K562 (cell line): Measurements from ENCODE around the gene RNASE8. TPM values are rescaled to one million over a fixed set of nuclear protein-coding genes. Genes with fewer than 3 reads are reported as not detected.

Source experiments
- ATAC-seq: fragments of 200-7000 bp; cut with Tn5 transposase; 3 replicates; pipeline ENCODE4 v1.9.1; 2020; ENCODE audit warnings: moderate library complexity
- BruUV-seq: library from RNA; stranded (reverse); fragments of 400-500 nt; replicated peaks from 2 replicates; lab custom pipeline; 2021; lab: Mats Ljungman, UMichigan
- CTCF ChIA-PET: fragments of 300-600 bp; formaldehyde crosslinking; extraction: SDS; loops from one replicate; lab custom pipeline; 2021; ENCODE audit warnings: low intra/inter-chr PET ratio; lab: Yijun Ruan, JAX
- POLR2A ChIA-PET: fragments of 300-600, 350-650 bp; sonication (Branson Sonifier 250); formaldehyde crosslinking; extraction: SDS; loops from one replicate; lab custom pipeline; 2021; ENCODE audit warnings: antibody characterized with exemption, inconsistent platforms; lab: Yijun Ruan, JAX
- DNase-seq, 4 experiments: peaks; one replicate each; pipeline versions ENCODE4 v3.0.0 to v3.0.0-alpha.2; 2011 to 2018; ENCODE audit warnings: low spot score in 3 of 4, mixed read lengths in 3 of 4; ENCODE audit errors: extremely low read depth in 1 of 4
- FAIRE-seq: peaks from 2 replicates; lab custom pipeline; 2011; peaks lifted over from hg19 to GRCh38; lab: Jason Lieb, UNC
- H2AFZ ChIP-seq: 2 replicates; pipeline ENCODE4 v1.6.0; 2011; ENCODE audit warnings: low read depth, low read length, control low read depth, inconsistent platforms
- H3K27ac ChIP-seq: fragments of 200-600 bp; 3 replicates; pipeline ENCODE4 v1.8.0; 2011; ENCODE audit warnings: low read depth, mild to moderate bottlenecking, control low read depth, inconsistent platforms, low read length, moderate library complexity, mixed read lengths; ENCODE audit errors: extremely low read depth
- H3K27me3 ChIP-seq, 2 experiments: fragments of 300-600 bp in 1 of 2; 2 replicates in 1 of 2; 3 replicates in 1 of 2; pipeline versions ENCODE4 v1.6.0 to v1.8.0; 2011; ENCODE audit warnings: inconsistent platforms in 2 of 2, low read length in 2 of 2, mild to moderate bottlenecking in 1 of 2, mixed read lengths in 1 of 2, moderate library complexity in 1 of 2; ENCODE audit not compliant: control insufficient read depth in 2 of 2, insufficient read depth in 2 of 2
- H3K36me3 ChIP-seq: fragments of 300-600 bp; 3 replicates; pipeline ENCODE4 v1.8.0; 2011; ENCODE audit warnings: mild to moderate bottlenecking, low read length, inconsistent platforms; ENCODE audit not compliant: control insufficient read depth, insufficient read depth
- H3K4me1 ChIP-seq, 2 experiments: fragments of 200-600 bp in 1 of 2; replicated peaks in 1 of 2; 2 replicates in 1 of 2; 3 replicates in 1 of 2; pipeline versions ENCODE4 v1.5.1 to v1.8.0; 2011; ENCODE audit warnings: inconsistent platforms in 2 of 2, low read length in 2 of 2, mild to moderate bottlenecking in 1 of 2, mixed read lengths in 1 of 2, moderate library complexity in 1 of 2; ENCODE audit not compliant: control insufficient read depth in 2 of 2, insufficient read depth in 2 of 2
- H3K4me2 ChIP-seq: 2 replicates; pipeline ENCODE4 v1.6.1; 2011; ENCODE audit warnings: low read length, control low read depth, inconsistent platforms, mixed read lengths; ENCODE audit not compliant: insufficient read depth
- H3K4me3 ChIP-seq: fragments of 200-600 bp; sonication (generic), shearing (Covaris generic); 2 replicates; pipeline ENCODE4 v1.5.1; 2016; ENCODE audit warnings: control low read depth, inconsistent platforms
- H3K79me2 ChIP-seq: fragments of 200-600 bp; 3 replicates; pipeline ENCODE4 v1.8.0; 2011; ENCODE audit warnings: low read length, inconsistent platforms; ENCODE audit not compliant: control insufficient read depth, insufficient read depth
- H3K9ac ChIP-seq, 2 experiments: 2 replicates each; pipeline versions ENCODE4 v1.6.0 to v1.6.1; 2011; ENCODE audit warnings: low read depth in 2 of 2, low read length in 2 of 2, control low read depth in 1 of 2, inconsistent platforms in 1 of 2, mild to moderate bottlenecking in 1 of 2, mixed read lengths in 1 of 2; ENCODE audit not compliant: insufficient read depth in 1 of 2
- H3K9me1 ChIP-seq: one replicate; pipeline ENCODE4 v1.6.0; 2011; ENCODE audit warnings: inconsistent platforms, mild to moderate bottlenecking, low read length, moderate library complexity; ENCODE audit not compliant: control insufficient read depth, insufficient read depth
- H3K9me3 ChIP-seq: replicated peaks from 2 replicates; pipeline ENCODE4 v1.5.1; 2011; ENCODE audit warnings: low read depth, low read length, inconsistent platforms; ENCODE audit not compliant: control insufficient read depth, insufficient read depth
- H4K20me1 ChIP-seq: replicated peaks from 2 replicates; pipeline ENCODE4 v1.6.1; 2011; ENCODE audit warnings: low read length, inconsistent platforms, mixed read lengths; ENCODE audit not compliant: control insufficient read depth, insufficient read depth
- ARID1B ChIP-seq: fragments of 450-650 bp; IDR thresholded peaks from 2 replicates; pipeline ENCODE4 v1.6.1; 2016; ENCODE audit warnings: antibody characterized with exemption, mild to moderate bottlenecking, inconsistent platforms
- ATF3 ChIP-seq, 2 experiments: fragments of 450-650 bp in 1 of 2; sonication (generic) in 1 of 2; formaldehyde crosslinking in 1 of 2; IDR thresholded peaks in 1 of 2; conservative IDR thresholded peaks in 1 of 2; 2 replicates each; pipeline versions ENCODE4 v1.6.1 to v1.8.1; 2016 to 2023; ENCODE audit warnings: mild to moderate bottlenecking in 2 of 2, moderate library complexity in 2 of 2, inconsistent platforms in 1 of 2, missing genetic modification reagents in 1 of 2
- BHLHE40 ChIP-seq: IDR thresholded peaks from 2 replicates; pipeline ENCODE4 v1.6.1; 2011; ENCODE audit warnings: low read length, improper control_type of control experiment
- CBFA2T2 ChIP-seq: fragments of 450-650 bp; conservative IDR thresholded peaks from 2 replicates; pipeline ENCODE4 v1.6.1; 2017; ENCODE audit warnings: mild to moderate bottlenecking
- CBFA2T3 ChIP-seq: fragments of 450-650 bp; IDR thresholded peaks from 2 replicates; pipeline ENCODE4 v1.6.1; 2017
- DIDO1 ChIP-seq: fragments of 450-650 bp; IDR thresholded peaks from 2 replicates; pipeline ENCODE4 v1.6.1; 2016; ENCODE audit warnings: low read depth, missing biosample characterization, missing genetic modification characterization
- FOSL1 ChIP-seq: fragments of 200-800 bp; sonication (Bioruptor generic); conservative IDR thresholded peaks from 2 replicates; pipeline ENCODE4 v1.6.1; 2016; ENCODE audit warnings: missing genetic modification characterization, missing compliant biosample characterization
- ILF3 ChIP-seq: fragments of 450-650 bp; IDR thresholded peaks from 2 replicates; pipeline ENCODE4 v1.6.1; 2018; ENCODE audit warnings: antibody characterized with exemption, mild to moderate bottlenecking, moderate library complexity, borderline replicate concordance
- JUN ChIP-seq, 2 experiments: sonication (generic) in 1 of 2; formaldehyde crosslinking in 1 of 2; IDR thresholded peaks; 2 replicates each; pipeline versions ENCODE4 v1.6.1 to v1.8.0; 2012 to 2022; ENCODE audit warnings: borderline replicate concordance in 2 of 2, mild to moderate bottlenecking in 2 of 2, improper control_type of control experiment in 1 of 2, low read depth in 1 of 2, low read length in 1 of 2, missing genetic modification reagents in 1 of 2
- JUND ChIP-seq, 2 experiments: IDR thresholded peaks; 2 replicates in 1 of 2; 3 replicates in 1 of 2; pipeline ENCODE4 v1.6.1; 2011; ENCODE audit warnings: borderline replicate concordance in 2 of 2, low read depth in 2 of 2, low read length in 2 of 2, improper control_type of control experiment in 1 of 2, missing biosample characterization in 1 of 2, missing genetic modification characterization in 1 of 2, missing genetic modification reagents in 1 of 2
- L3MBTL2 ChIP-seq: fragments of 450-650 bp; IDR thresholded peaks from 2 replicates; pipeline ENCODE4 v1.6.1; 2016; ENCODE audit warnings: mild to moderate bottlenecking, moderate library complexity
- MECOM ChIP-seq: fragments of 250-450 bp; sonication (Bioruptor Pico); IDR thresholded peaks from 2 replicates; pipeline ENCODE4 v1.8.0; 2022; ENCODE audit warnings: inconsistent platforms
- NFIC ChIP-seq: fragments of 450-650 bp; IDR thresholded peaks from 2 replicates; pipeline ENCODE4 v1.6.1; 2017; ENCODE audit warnings: mild to moderate bottlenecking, inconsistent platforms
- PHB2 ChIP-seq: fragments of 450-650 bp; IDR thresholded peaks from 2 replicates; pipeline ENCODE4 v1.6.1; 2017; ENCODE audit warnings: low read depth
- RCOR1 ChIP-seq, 2 experiments: IDR thresholded peaks; 2 replicates each; pipeline ENCODE4 v1.6.1; 2012; ENCODE audit warnings: low read depth in 2 of 2, low read length in 2 of 2, borderline replicate concordance in 1 of 2, improper control_type of control experiment in 1 of 2
- TCF7 ChIP-seq: sonication (generic); IDR thresholded peaks from 2 replicates; pipeline ENCODE4 v1.6.1; 2016; ENCODE audit warnings: antibody characterized with exemption, borderline replicate concordance
- ZNF398 ChIP-seq: fragments of 250-450 bp; sonication (Bioruptor Pico); IDR thresholded peaks from 2 replicates; pipeline ENCODE4 v1.8.0; 2021; ENCODE audit warnings: moderate library complexity, mild to moderate bottlenecking, inconsistent platforms
- WGBS: fragments of 100-300 bp; shearing (Covaris generic); methylation state at CpG from one replicate; pipeline ENCODE4 v1.1.6; 2016; ENCODE audit warnings: low coverage, mixed read lengths; ENCODE audit not compliant: insufficient coverage; ENCODE audit errors: missing lambda C conversion rate; 5-methylcytosine and 5-hydroxymethylcytosine counted together
- in situ Hi-C: fragments of 300-500 bp; cut with MboI; formaldehyde crosslinking; loops from 4 replicates; pipeline ENCODE4 v1.15.0; 2018; ENCODE audit warnings: inconsistent platforms, mixed read lengths
- intact Hi-C: fragments of 100-400 bp; cut with micrococcal nuclease; formaldehyde crosslinking; loops from 2 replicates; pipeline ENCODE4 v1.14.2; 2022
- polyA plus RNA-seq, 8 experiments: library from polyadenylated mRNA; depleted of rRNA in 4 of 8; stranded (reverse) in 5 of 8; unstranded in 3 of 8; fragments of >200 nt; fragmentation: Nextera tagmentation in 2 of 8; fragmentation: Illumina TruSeq in 1 of 8; extraction: Ambion mirVana in 2 of 8; extraction: Trizol in 1 of 8; gene quantifications; 2 replicates each; pipeline versions ENCODE4 v1.2.1 to v1.2.3, GENCODE V29; 2011 to 2014; ENCODE audit warnings: inconsistent platforms in 1 of 8, missing spikeins in 1 of 8
- total RNA-seq, 7 experiments: library from RNA; depleted of rRNA in 6 of 7; stranded (reverse); fragments of >200 nt in 6 of 7; fragmentation: Illumina TruSeq in 2 of 7; extraction: Trizol in 2 of 7; gene quantifications; 2 replicates each; pipeline versions ENCODE4 v1.2.1 to v1.2.3, GENCODE V29; 2011 to 2021; ENCODE audit warnings: low replicate concordance in 1 of 7

RNASE8 gene
- total and polyA plus RNA-seq, 9 of the 15 experiments (the other 6 are each of a cell fraction or from before 2014, with no cell fraction given) = not detected

GRCh38 chr14:21041676-21042433, 15.8 kb upstream of the RNASE8 start, which contains the start of gene RNASE7:
Gene RNASE7, plus strand, starts transcription at chr14:21042362. Its CDS starts 631 bp downstream, at chr14:21042993.
- CTCF ChIA-PET = interaction anchor here (0.7 kb wide), 1 partner anchor 15 kb away, joined by 3 read pairs; the partner anchor contains the start of gene RNASE8
- 48% methylated on average over 11 of the region's 11 CpGs for WGBS
- Histone ChIP-seq H3K79me2 (no peaks in the 10 kb centered on the region), H3K27ac (no peak within 1 kb of the TSS), H3K4me1 (peaks cover 5 to 25% of the 10 kb centered on the region in 2 experiments; a peak in 4 of 5 replicates), H3K9me3 (no peaks in the 10 kb centered on the region), H3K27me3 (no peaks in the 10 kb centered on the region), H3K4me2 (no peak within 1 kb of the TSS), H3K4me3 (no peak within 1 kb of the TSS), H3K9ac (no peak within 1 kb of the TSS), H3K36me3 (no peaks in the 10 kb centered on the region), H4K20me1 (no peaks in the 10 kb centered on the region), H3K9me1 (no peaks in the 10 kb centered on the region), H2AFZ (no peak within 1 kb of the TSS)
- POLR2A ChIA-PET = interaction anchor here (1.1 kb wide), 1 partner anchor 25 kb away, joined by 3 read pairs; no protein-coding TSS in a partner anchor
- in situ Hi-C loops (no loop called here), intact Hi-C loops (loop anchor here (5.0 kb wide), 1 partner anchor 185 kb away; no protein-coding TSS in a partner anchor)
- ATAC-seq = no peak
- no TSS peak for BruUV-seq
- FAIRE-seq = no peak
- DNase-seq = peak in 1 of 4 experiments; percentile 17
- TF ChIP-seq TCF7 (no peak), JUND (IDR thresholded peaks at IDR 0.05; ENCODE audit: borderline replicate concordance, low read depth, low read length) (peak; percentile 69; the same call in 1 of the 2 replicates), JUND (tag; IDR thresholded peaks at IDR 0.05; ENCODE audit: borderline replicate concordance, low read depth, low read length) (peak; percentile 20; the same call in 1 of the 3 replicates), FOSL1 (tag) (peak; percentile 94), JUN (IDR thresholded peaks at IDR 0.05; ENCODE audit: borderline replicate concordance, low read depth, low read length) (peak; percentile 11; the same call in 1 of the 2 replicates), JUN (CRISPR knock-in tag; IDR thresholded peaks at IDR 0.05; ENCODE audit: borderline replicate concordance) (no peak), MECOM (CRISPR knock-in tag) (peak; percentile 61; the same call in 1 of the 2 replicates), L3MBTL2 (peak; percentile 28; the same call in 1 of the 2 replicates), ATF3 (IDR thresholded peaks at IDR 0.05) (peak; percentile 37; the same call in 1 of the 2 replicates), ATF3 (CRISPR knock-in tag; conservative IDR thresholded peaks at IDR 0.05) (no peak), ILF3 (no peak), DIDO1 (tag) (no peak), PHB2 (no peak), CBFA2T2 (0 out of 2 replicates have a peak, but pooled peaks have one; percentile 19), NFIC (0 out of 2 replicates have a peak, but pooled peaks have one; percentile 22), CBFA2T3 (peak; percentile 58), RCOR1 (IDR thresholded peaks at IDR 0.05; ENCODE audit: borderline replicate concordance in 1 of 2, low read depth in 2 of 2, low read length in 2 of 2) (peak in 1 of 2 experiments; percentile 29; a peak in 1 of 4 replicates), BHLHE40 (peak; percentile 56), ARID1B (peak; percentile 34; the same call in 1 of the 2 replicates), ZNF398 (CRISPR knock-in tag) (no peak)
